GM23248 (cell line): ENCODE data around the gene KANSL2. TPM values are rescaled to one million over a fixed set of nuclear protein-coding genes. Genes with fewer than 3 reads are reported as not detected.

Source experiments
- DNase-seq: peaks from one replicate; pipeline ENCODE4 v3.0.0-alpha.2; 2015
- H2AFZ ChIP-seq: fragments of 200-600 bp; sonication (generic); 2 replicates; pipeline ENCODE4 v1.6.1; 2016; ENCODE audit warnings: antibody characterized with exemption
- H3F3A ChIP-seq: fragments of 200-600 bp; sonication (generic); 2 replicates; pipeline ENCODE4 v1.6.1; 2016; ENCODE audit warnings: mild to moderate bottlenecking, antibody characterized with exemption, mixed run types; ENCODE audit not compliant: insufficient read depth
- H3K27ac ChIP-seq: fragments of 200-600 bp; sonication (generic); 2 replicates; pipeline ENCODE4 v1.5.1; 2016; ENCODE audit warnings: mild to moderate bottlenecking
- H3K27me3 ChIP-seq: fragments of 200-600 bp; sonication (generic); replicated peaks from 2 replicates; pipeline ENCODE4 v1.6.1; 2016; ENCODE audit warnings: mild to moderate bottlenecking; ENCODE audit not compliant: insufficient read depth
- H3K36me3 ChIP-seq: fragments of 200-600 bp; sonication (generic); 2 replicates; pipeline ENCODE4 v1.6.1; 2016; ENCODE audit warnings: low read depth, mild to moderate bottlenecking
- H3K4me1 ChIP-seq: fragments of 200-600 bp; sonication (generic); 2 replicates; pipeline ENCODE4 v1.6.1; 2016; ENCODE audit warnings: mild to moderate bottlenecking; ENCODE audit not compliant: insufficient read depth
- H3K4me2 ChIP-seq: fragments of 200-600 bp; sonication (generic); one replicate; pipeline ENCODE4 v1.6.1; 2016; ENCODE audit warnings: mild to moderate bottlenecking; ENCODE audit not compliant: unreplicated experiment
- H3K4me3 ChIP-seq: fragments of 200-600 bp; sonication (generic); 2 replicates; pipeline ENCODE4 v1.5.1; 2016; ENCODE audit warnings: mild to moderate bottlenecking
- H3K79me2 ChIP-seq: fragments of 200-600 bp; sonication (generic); 2 replicates; pipeline ENCODE4 v1.6.1; 2016; ENCODE audit warnings: mild to moderate bottlenecking; ENCODE audit not compliant: insufficient read depth
- H3K9ac ChIP-seq: fragments of 200-600 bp; sonication (generic); 2 replicates; pipeline ENCODE4 v1.6.1; 2016; ENCODE audit warnings: mild to moderate bottlenecking
- H3K9me2 ChIP-seq: fragments of 200-600 bp; sonication (generic); 2 replicates; pipeline ENCODE4 v1.6.1; 2016; ENCODE audit warnings: mixed run types, mild to moderate bottlenecking, moderate library complexity; ENCODE audit not compliant: insufficient read depth
- H3K9me3 ChIP-seq: fragments of 200-600 bp; sonication (generic); one replicate; pipeline ENCODE4 v1.6.1; 2017; ENCODE audit warnings: low read depth
- H4K20me1 ChIP-seq: fragments of 200-600 bp; sonication (generic); 2 replicates; pipeline ENCODE4 v1.6.0; 2016; ENCODE audit not compliant: insufficient read depth
- EZH2 ChIP-seq: fragments of 200-600 bp; sonication (generic); IDR thresholded peaks from 2 replicates; pipeline ENCODE4 v1.6.1; 2018; ENCODE audit warnings: antibody characterized with exemption, mild to moderate bottlenecking; ENCODE audit not compliant: insufficient read depth, poor library complexity, severe bottlenecking
- EZH2phosphoT487 ChIP-seq: fragments of 200-600 bp; sonication (generic); IDR thresholded peaks from 2 replicates; pipeline ENCODE4 v1.6.1; 2018; ENCODE audit warnings: antibody characterized with exemption, moderate library complexity, mild to moderate bottlenecking, low read depth; ENCODE audit not compliant: insufficient read depth
- WGBS, 2 experiments: methylation state at CpG; one replicate each; pipeline ENCODE4 v1.1.6; 2015 to 2017; ENCODE audit warnings: low lambda C conversion rate in 2 of 2, low coverage in 1 of 2; ENCODE audit errors: missing lambda C conversion rate in 2 of 2; 5-methylcytosine and 5-hydroxymethylcytosine counted together
- in situ Hi-C: fragments of 300-500 bp; cut with MboI; formaldehyde crosslinking; loops from 2 replicates; pipeline ENCODE4 v1.15.0; 2020
- polyA plus RNA-seq: library from polyadenylated mRNA; unstranded; fragments of >200 nt; fragmentation: Nextera tagmentation; extraction: Ambion mirVana; gene quantifications from 2 replicates; pipeline ENCODE4 v1.2.1, GENCODE V29; 2016
- total RNA-seq: library from RNA; depleted of rRNA; stranded (reverse); fragments of >200 nt; shearing (Covaris generic); gene quantifications from 2 replicates; pipeline ENCODE4 v1.2.3, GENCODE V29; 2014

KANSL2 gene
- total and polyA plus RNA-seq, 2 experiments from 2014 or later: 30.0 to 44.4 TPM

DNA sequence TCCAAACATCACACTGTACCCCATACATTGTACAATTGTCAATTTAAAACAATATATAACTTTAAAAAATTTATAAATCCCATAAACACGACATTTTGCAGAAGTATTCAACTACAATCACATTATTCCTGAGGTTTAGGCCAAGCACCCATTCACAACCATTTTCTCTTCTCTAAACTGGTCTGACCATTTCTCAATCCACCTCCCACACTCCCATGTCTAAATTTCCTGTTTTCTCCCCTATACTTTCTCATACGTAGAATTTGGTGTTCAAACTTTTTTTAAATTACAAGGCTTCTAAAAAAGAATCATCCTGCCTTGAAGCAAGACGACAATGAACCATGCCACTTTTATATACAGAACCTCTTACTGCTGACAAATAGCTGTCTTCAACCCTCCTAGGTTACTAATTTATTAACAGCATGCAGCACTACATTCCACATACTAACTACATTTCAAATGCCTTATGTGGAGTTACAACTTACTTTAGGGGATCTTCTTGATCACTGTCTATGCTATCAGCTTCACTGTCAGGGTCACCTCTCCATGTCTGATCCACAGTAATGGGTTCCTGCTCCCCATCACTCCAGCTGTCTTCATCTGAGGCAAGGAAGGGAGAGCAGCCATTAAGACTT is 3.4 kb downstream of the KANSL2 start:
- Histone ChIP-seq H3K9me2 (no peaks in the 10 kb centered on the region), H3K27me3 (no peaks in the 10 kb centered on the region), H3F3A (peaks cover 10% of the 10 kb centered on the region; the same call in 1 of the 2 replicates), H3K4me2 (peak overlapping the region; percentile 33), H3K36me3 (peaks cover 27% of the 10 kb centered on the region), H4K20me1 (no peaks in the 10 kb centered on the region; the same call in 1 of the 2 replicates), H3K9me3 (no peaks in the 10 kb centered on the region), H3K4me3 (peak overlapping the region; percentile 90), H3K27ac (0 out of 2 replicates have a peak overlapping the region, but pooled peaks have one; percentile 2), H3K4me1 (peaks cover 36% of the 10 kb centered on the region), H2AFZ (no peak overlapping the region), H3K9ac (no peak overlapping the region), H3K79me2 (peaks cover 83% of the 10 kb centered on the region)
- in situ Hi-C loops: no loop called here
- WGBS, 2 experiments: 75 to 77% methylated on average over 3 of the region's 3 CpGs
- TF ChIP-seq EZH2phosphoT487 (no peak), EZH2 (no peak)
- no peak for DNase-seq

DNA sequence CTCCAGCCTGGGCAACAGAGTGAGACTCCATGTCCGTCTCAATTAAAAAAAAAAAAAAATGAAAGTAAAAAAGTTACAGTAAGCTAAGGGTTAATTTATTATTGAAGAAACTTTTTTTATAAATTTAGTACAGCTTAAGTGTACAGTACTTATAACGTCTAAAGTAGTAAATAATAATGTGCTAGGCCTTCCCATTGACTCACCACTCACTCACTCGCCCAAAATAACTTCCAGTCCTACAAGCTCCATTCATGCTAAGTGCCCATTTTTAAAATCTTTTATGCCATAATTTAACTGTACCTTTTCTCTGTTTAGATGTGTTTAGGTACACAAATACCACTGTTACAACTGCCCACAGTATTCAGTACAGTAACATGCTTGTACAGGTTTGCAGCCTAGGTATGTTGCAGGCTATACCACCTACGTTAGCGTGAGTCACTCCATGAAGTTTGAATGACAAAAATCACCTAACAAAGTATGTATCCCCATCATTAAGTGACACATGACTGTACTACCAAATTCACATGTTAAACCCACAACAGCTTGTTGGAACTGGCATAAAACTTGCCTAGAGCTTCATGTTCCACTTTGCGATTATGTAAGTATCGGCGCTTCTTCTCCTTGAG is 10.7 kb downstream of the KANSL2 start:
- in situ Hi-C loops: no loop called here
- DNase-seq: peak; percentile 71
- Histone ChIP-seq H3K27me3 (no peaks in the 10 kb centered on the region), H3F3A (peaks cover 13% of the 10 kb centered on the region), H3K4me2 (no peak overlapping the region), H3K4me3 (no peak overlapping the region), H3K4me1 (peaks cover 4% of the 10 kb centered on the region; the same call in 1 of the 2 replicates), H4K20me1 (no peaks in the 10 kb centered on the region; the same call in 1 of the 2 replicates), H3K9ac (no peak overlapping the region), H3K36me3 (peaks cover 70% of the 10 kb centered on the region), H3K9me2 (no peaks in the 10 kb centered on the region), H3K79me2 (peaks cover 79% of the 10 kb centered on the region), H3K27ac (peak overlapping the region; percentile 30), H2AFZ (no peak overlapping the region), H3K9me3 (no peaks in the 10 kb centered on the region)
- TF ChIP-seq EZH2 (no peak), EZH2phosphoT487 (no peak)
- 70 to 72% methylated on average over 8 of the region's 8 CpGs for WGBS, 2 experiments

DNA sequence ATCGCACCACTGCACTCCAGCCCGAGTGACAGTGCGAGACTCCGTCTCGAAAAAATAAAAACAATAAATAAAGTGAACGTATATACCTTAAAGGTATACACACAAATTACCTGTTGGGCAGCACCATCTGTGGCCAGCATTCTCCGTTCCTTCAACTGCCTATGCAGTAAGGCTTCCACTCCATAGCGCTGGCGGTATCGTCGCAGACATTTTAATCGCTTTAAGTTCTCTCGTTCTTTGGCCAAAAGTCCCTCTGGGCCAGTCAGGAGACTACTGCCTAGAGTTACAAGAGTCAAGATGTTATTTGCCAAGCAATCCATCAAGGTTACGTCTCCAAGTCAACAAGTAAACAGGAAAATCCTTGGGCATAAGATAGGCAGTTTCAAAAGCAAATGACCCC is 13.0 kb downstream of the KANSL2 start:
- no peaks in the 10 kb centered on the region for H3K9me2 ChIP-seq
- no peak overlapping the region for H2AFZ ChIP-seq
- H3K27me3 ChIP-seq: no peaks in the 10 kb centered on the region
- H4K20me1 ChIP-seq: no peaks in the 10 kb centered on the region; the same call in 1 of the 2 replicates
- no peak for DNase-seq
- peaks cover 74% of the 10 kb centered on the region for H3K36me3 ChIP-seq
- 93 to 96% methylated on average over 14 of the region's 14 CpGs for WGBS, 2 experiments
- H3K27ac ChIP-seq: no peak overlapping the region
- H3F3A ChIP-seq: peaks cover 17% of the 10 kb centered on the region
- no peak for TF ChIP-seq EZH2
- TF ChIP-seq EZH2phosphoT487: no peak
- in situ Hi-C loops: no loop called here
- no peak overlapping the region for H3K4me3 ChIP-seq
- H3K79me2 ChIP-seq: peaks cover 65% of the 10 kb centered on the region
- no peak overlapping the region for H3K9ac ChIP-seq
- H3K9me3 ChIP-seq: no peaks in the 10 kb centered on the region
- H3K4me1 ChIP-seq: peaks cover 4% of the 10 kb centered on the region; the same call in 1 of the 2 replicates
- no peak overlapping the region for H3K4me2 ChIP-seq

DNA sequence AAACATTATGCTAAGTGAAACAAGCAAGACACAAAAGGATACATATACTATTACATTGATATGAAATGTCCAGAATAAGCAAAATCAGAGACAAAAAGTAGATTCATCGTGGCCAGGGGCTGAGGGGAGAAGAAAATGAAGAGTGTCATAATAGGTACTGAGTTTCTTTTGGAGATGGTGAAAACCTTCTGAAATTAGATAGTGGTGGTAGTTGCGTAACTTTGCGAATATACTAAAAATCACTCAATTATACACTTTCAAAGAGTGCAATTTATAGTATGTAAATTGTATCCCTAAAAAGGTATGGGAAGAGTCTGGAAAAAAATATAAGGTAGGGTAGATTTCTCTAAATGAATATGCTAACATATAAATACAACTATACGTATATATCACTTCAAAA is 22.2 kb downstream of the KANSL2 start:
- H3K27me3 ChIP-seq: no peaks in the 10 kb centered on the region
- no peaks in the 10 kb centered on the region; the same call in 1 of the 2 replicates for H3F3A ChIP-seq
- WGBS, 2 experiments: 98 to 99% methylated on average over 4 of the region's 4 CpGs
- H3K79me2 ChIP-seq: peaks cover 41% of the 10 kb centered on the region
- DNase-seq: no peak
- H2AFZ ChIP-seq: no peak overlapping the region
- H3K4me2 ChIP-seq: no peak overlapping the region
- H3K9me3 ChIP-seq: no peaks in the 10 kb centered on the region
- no peak overlapping the region for H3K9ac ChIP-seq
- in situ Hi-C loops: no loop called here
- no peak overlapping the region for H3K27ac ChIP-seq
- peaks cover 67% of the 10 kb centered on the region for H3K36me3 ChIP-seq
- H3K4me1 ChIP-seq: no peaks in the 10 kb centered on the region
- H4K20me1 ChIP-seq: no peaks in the 10 kb centered on the region
- TF ChIP-seq EZH2phosphoT487 (no peak), EZH2 (no peak)
- H3K4me3 ChIP-seq: no peak overlapping the region
- no peaks in the 10 kb centered on the region for H3K9me2 ChIP-seq
